Osteoblast (primary cell): ENCODE results near the gene LRCH3. TPM values are rescaled to one million over a fixed set of nuclear protein-coding genes. Genes with fewer than 3 reads are reported as not detected.

Experiments
- DNase-seq: peaks from one replicate; pipeline ENCODE4 v3.0.0; 2011; ENCODE audit warnings: low spot score, mixed read lengths; ENCODE audit not compliant: insufficient read length; ENCODE audit errors: missing footprints
- H2AFZ ChIP-seq: 2 replicates; pipeline ENCODE4 v1.6.0; 2011; ENCODE audit warnings: mild to moderate bottlenecking, low read length
- H3K27ac ChIP-seq: 2 replicates; pipeline ENCODE4 v1.5.1; 2011; ENCODE audit warnings: mild to moderate bottlenecking, low read depth, low read length, moderate library complexity
- H3K27me3 ChIP-seq: 2 replicates; pipeline ENCODE4 v1.6.0; 2012; ENCODE audit warnings: mild to moderate bottlenecking, control low read depth, inconsistent platforms, low read length, moderate library complexity; ENCODE audit not compliant: insufficient read depth
- H3K36me3 ChIP-seq: 2 replicates; pipeline ENCODE4 v1.5.1; 2011; ENCODE audit warnings: mild to moderate bottlenecking, low read length, control low read depth, moderate library complexity; ENCODE audit not compliant: insufficient read depth
- H3K4me1 ChIP-seq: 2 replicates; pipeline ENCODE4 v1.5.1; 2011; ENCODE audit warnings: mild to moderate bottlenecking, low read length, control low read depth, moderate library complexity; ENCODE audit not compliant: insufficient read depth
- H3K4me2 ChIP-seq: 2 replicates; pipeline ENCODE4 v1.6.0; 2011; ENCODE audit warnings: mild to moderate bottlenecking, low read length; ENCODE audit not compliant: insufficient read depth
- H3K4me3 ChIP-seq: fragments of 200-600 bp; sonication (generic); 3 replicates; pipeline ENCODE4 v1.5.1; 2012; ENCODE audit warnings: mild to moderate bottlenecking, low read length, inconsistent platforms; ENCODE audit not compliant: insufficient read depth
- H3K79me2 ChIP-seq: 2 replicates; pipeline ENCODE4 v1.6.0; 2012; ENCODE audit warnings: mild to moderate bottlenecking, low read length, control low read depth, inconsistent platforms; ENCODE audit not compliant: insufficient read depth
- H3K9me3 ChIP-seq: 2 replicates; pipeline ENCODE4 v1.5.1; 2011; ENCODE audit warnings: low read depth, low read length, control low read depth
- H4K20me1 ChIP-seq: 2 replicates; pipeline ENCODE4 v1.6.0; 2012; ENCODE audit warnings: mild to moderate bottlenecking, low read length, control low read depth; ENCODE audit not compliant: insufficient read depth
- CTCF ChIP-seq: IDR thresholded peaks from 2 replicates; pipeline ENCODE4 v1.5.1; 2011; ENCODE audit warnings: mild to moderate bottlenecking, low read depth, low read length, moderate library complexity; ENCODE audit errors: extremely low read depth
- total RNA-seq: library from RNA; depleted of rRNA; stranded (reverse); fragments of >200 nt; gene quantifications from 2 replicates; pipeline ENCODE4 v1.2.3, GENCODE V29; 2012

Gene LRCH3
- total RNA-seq: 61.9 and 91.6 TPM in 2 replicates

- peak within 1 kb of the TSS; percentile 95 for H3K4me3 ChIP-seq
- peak; percentile 99 for DNase-seq
- H2AFZ ChIP-seq: peak within 1 kb of the TSS; percentile 85
- no peaks in the 10 kb centered on the region for H3K27me3 ChIP-seq
- H3K36me3 ChIP-seq: peaks cover 11% of the 10 kb centered on the region
- H4K20me1 ChIP-seq: peaks cover 19% of the 10 kb centered on the region
- TF ChIP-seq CTCF: no peak
- no peaks in the 10 kb centered on the region for H3K9me3 ChIP-seq
- peak within 1 kb of the TSS; percentile 95 for H3K4me2 ChIP-seq
- peak within 1 kb of the TSS; percentile 93 for H3K27ac ChIP-seq
- H3K4me1 ChIP-seq: peaks cover 27% of the 10 kb centered on the region
- peaks cover 52% of the 10 kb centered on the region for H3K79me2 ChIP-seq
Measured at GRCh38 chr3:197791113-197791891, at the start of gene LRCH3. LRCH3 (plus strand) TSS chr3:197791254; CDS start chr3:197791279, 25 bp downstream.

GRCh38 chr3:197742787-197743186 is 48.3 kb upstream of the LRCH3 start:
- Histone ChIP-seq H2AFZ (no peak overlapping the region), H4K20me1 (no peaks in the 10 kb centered on the region), H3K79me2 (no peaks in the 10 kb centered on the region), H3K4me2 (no peak overlapping the region), H3K4me3 (no peak overlapping the region), H3K27ac (no peak overlapping the region), H3K4me1 (no peaks in the 10 kb centered on the region), H3K27me3 (no peaks in the 10 kb centered on the region), H3K36me3 (no peaks in the 10 kb centered on the region), H3K9me3 (no peaks in the 10 kb centered on the region)
- no peak for TF ChIP-seq CTCF
- peak; percentile 58 for DNase-seq

- Histone ChIP-seq H3K36me3 (no peaks in the 10 kb centered on the region), H3K27ac (no peak overlapping the region), H4K20me1 (peaks cover 8% of the 10 kb centered on the region), H3K9me3 (no peaks in the 10 kb centered on the region), H3K4me2 (no peak overlapping the region), H2AFZ (no peak overlapping the region), H3K27me3 (no peaks in the 10 kb centered on the region), H3K4me1 (peaks cover 10% of the 10 kb centered on the region), H3K4me3 (no peak overlapping the region), H3K79me2 (peaks cover 7% of the 10 kb centered on the region)
- no peak for DNase-seq
- no peak for TF ChIP-seq CTCF
Measured at GRCh38 chr3:197746209-197746608, 44.8 kb upstream of the LRCH3 start.

- Histone ChIP-seq H2AFZ (no peak overlapping the region), H3K36me3 (no peaks in the 10 kb centered on the region), H3K79me2 (peaks cover 13% of the 10 kb centered on the region), H4K20me1 (peaks cover 12% of the 10 kb centered on the region), H3K4me1 (peaks cover 14% of the 10 kb centered on the region), H3K9me3 (no peaks in the 10 kb centered on the region), H3K4me2 (no peak overlapping the region), H3K4me3 (no peak overlapping the region), H3K27me3 (no peaks in the 10 kb centered on the region), H3K27ac (no peak overlapping the region)
- DNase-seq: peak; percentile 14
- TF ChIP-seq CTCF: no peak
Measured at GRCh38 chr3:197746801-197747237, 44.2 kb upstream of the LRCH3 start.
